ENCODE data around the gene PPP1R10. TPM values are rescaled to one million over a fixed set of nuclear protein-coding genes. Genes with fewer than 3 reads are reported as not detected.
A peak's percentile ranks its signal among the peaks of the same experiment; 100 is the strongest.

Gene PPP1R10
- total RNA-seq, 1 donor from 2014 or later = 58.2 TPM

- peak; percentile 11 for TF ChIP-seq CTCF (IDR thresholded peaks at IDR 0.05)
- Mint-ChIP-seq H3K9me3 (ENCODE audit: low read depth) (no peaks in the 10 kb centered on the region), H3K27ac (ENCODE audit: unreplicated experiment) (peak within 1 kb of the TSS; percentile 99), H3K36me3 (ENCODE audit: low read depth) (peaks cover 22% of the 10 kb centered on the region), H3K27me3 (ENCODE audit: low read depth) (no peaks in the 10 kb centered on the region), H3K4me1 (ENCODE audit: low read depth) (peaks cover 27% of the 10 kb centered on the region), H3K4me3 (ENCODE audit: unreplicated experiment) (peak within 1 kb of the TSS; percentile 95)
- DNase-seq (ENCODE audit: low spot score) = peak; percentile 98
Measured at GRCh38 chr6:30556066-30556905, 60.8 kb downstream of the PPP1R10 start, which contains the start of gene GNL1. Gene GNL1, minus strand, starts transcription at chr6:30556489. Its CDS starts 286 bp downstream, at chr6:30556203.

GRCh38 chr6:30555816-30556065 lies 61.3 kb downstream of the PPP1R10 start:
- no peak for TF ChIP-seq CTCF (IDR thresholded peaks at IDR 0.05)
- Mint-ChIP-seq H3K27me3 (ENCODE audit: low read depth) (no peaks in the 10 kb centered on the region), H3K4me3 (ENCODE audit: unreplicated experiment) (peak overlapping the region; percentile 95), H3K27ac (ENCODE audit: unreplicated experiment) (peak overlapping the region; percentile 99), H3K36me3 (ENCODE audit: low read depth) (peaks cover 27% of the 10 kb centered on the region), H3K9me3 (ENCODE audit: low read depth) (no peaks in the 10 kb centered on the region), H3K4me1 (ENCODE audit: low read depth) (peaks cover 27% of the 10 kb centered on the region)
- DNase-seq (ENCODE audit: low spot score) = no peak

GRCh38 chr6:30554962-30555815 lies 61.9 kb downstream of the PPP1R10 start:
- H3K4me3 Mint-ChIP-seq (ENCODE audit: unreplicated experiment) = peak overlapping the region; percentile 95
- no peaks in the 10 kb centered on the region for H3K27me3 Mint-ChIP-seq (ENCODE audit: low read depth)
- TF ChIP-seq CTCF (IDR thresholded peaks at IDR 0.05) = peak; percentile 34
- peaks cover 27% of the 10 kb centered on the region for H3K4me1 Mint-ChIP-seq (ENCODE audit: low read depth)
- H3K27ac Mint-ChIP-seq (ENCODE audit: unreplicated experiment) = peak overlapping the region; percentile 99
- no peaks in the 10 kb centered on the region for H3K9me3 Mint-ChIP-seq (ENCODE audit: low read depth)
- H3K36me3 Mint-ChIP-seq (ENCODE audit: low read depth) = peaks cover 32% of the 10 kb centered on the region
- no peak for DNase-seq (ENCODE audit: low spot score)

GRCh38 chr6:30554404-30554803 lies 62.6 kb downstream of the PPP1R10 start:
- Mint-ChIP-seq H3K9me3 (ENCODE audit: low read depth) (no peaks in the 10 kb centered on the region), H3K36me3 (ENCODE audit: low read depth) (peaks cover 37% of the 10 kb centered on the region), H3K4me1 (ENCODE audit: low read depth) (peaks cover 27% of the 10 kb centered on the region), H3K4me3 (ENCODE audit: unreplicated experiment) (peak overlapping the region; percentile 95), H3K27me3 (ENCODE audit: low read depth) (no peaks in the 10 kb centered on the region), H3K27ac (ENCODE audit: unreplicated experiment) (peak overlapping the region; percentile 99)
- no peak for TF ChIP-seq CTCF (IDR thresholded peaks at IDR 0.05)
- no peak for DNase-seq (ENCODE audit: low spot score)

Small RNA genes lying within 50 kb of the gene (microRNA-seq; reads per million reads assigned to microRNA genes)
- gene MIR877 (ENCODE audit: borderline number of aligned reads) = 126 reads per million, percentile 59 among the genes with 10 or more reads in this experiment

Other genes starting within 250 kb of the PPP1R10 start
- gene HLA-E, start 127.7 kb downstream of the PPP1R10 start, total RNA-seq = 89.9 to 93.8 TPM (median 93.2 TPM) in 3 replicates
- 57.7 to 76.7 TPM (median 61.5 TPM) in 3 replicates for gene GNL1, start 60.8 kb downstream of the PPP1R10 start, total RNA-seq
- gene PRR3, start 59.9 kb downstream of the PPP1R10 start, total RNA-seq = 8.6 to 13.6 TPM (median 9.9 TPM) in 3 replicates
- gene ABCF1, start 45.8 kb downstream of the PPP1R10 start, total RNA-seq = 51.9 to 66.1 TPM (median 53.0 TPM) in 3 replicates
- gene MRPS18B, start 597 bp upstream of the PPP1R10 start, total RNA-seq = 23.3 to 25.4 TPM (median 24.7 TPM) in 3 replicates
- gene ATAT1, start 9.6 kb upstream of the PPP1R10 start, total RNA-seq = 11.4 to 18.7 TPM (median 12.5 TPM) in 3 replicates
- gene C6orf136, start 29.9 kb upstream of the PPP1R10 start, total RNA-seq = 11.5 to 18.3 TPM (median 13.4 TPM) in 3 replicates
- gene DHX16, start 55.8 kb upstream of the PPP1R10 start, total RNA-seq = 20.4 to 29.6 TPM (median 22.6 TPM) in 3 replicates
- gene PPP1R18, start 69.4 kb upstream of the PPP1R10 start, total RNA-seq = 99.9 to 171 TPM (median 165 TPM) in 3 replicates
- gene NRM, start 73.7 kb upstream of the PPP1R10 start, total RNA-seq = 18.6 to 26.3 TPM (median 20.0 TPM) in 3 replicates
- 25.5 to 33.5 TPM (median 33.1 TPM) in 3 replicates for gene MDC1, start 100.0 kb upstream of the PPP1R10 start, total RNA-seq
- 681 to 975 TPM (median 692 TPM) in 3 replicates for gene TUBB, start 103.1 kb upstream of the PPP1R10 start, total RNA-seq
- 66.8 to 72.7 TPM (median 69.1 TPM) in 3 replicates for gene FLOT1, start 125.4 kb upstream of the PPP1R10 start, total RNA-seq
- gene IER3, start 127.3 kb upstream of the PPP1R10 start, total RNA-seq = 332 to 354 TPM (median 333 TPM) in 3 replicates